Endodermal cell (in vitro differentiated cells): ENCODE results near the gene TNFAIP8L3. TPM values are rescaled to one million over a fixed set of nuclear protein-coding genes. Genes with fewer than 3 reads are reported as not detected.
"Not testable (repeated sequence)": the region's sequence is repeated elsewhere in the genome, so short reads cannot be mapped to it uniquely, and the experiment has no call there.

Experiments
- DNase-seq: peaks from one replicate; pipeline ENCODE4 v3.0.0-alpha.2; 2017
- H3K27ac ChIP-seq: 2 replicates; pipeline ENCODE4 v1.5.1; 2013; ENCODE audit warnings: mild to moderate bottlenecking, low read depth, low read length, moderate library complexity
- H3K27me3 ChIP-seq: 2 replicates; pipeline ENCODE4 v1.6.1; 2013; ENCODE audit warnings: mild to moderate bottlenecking, low read length, moderate library complexity; ENCODE audit not compliant: insufficient read depth, control insufficient read depth, poor library complexity, severe bottlenecking
- H3K36me3 ChIP-seq: 2 replicates; pipeline ENCODE4 v1.7.0; 2013; ENCODE audit warnings: mild to moderate bottlenecking, low read length, moderate library complexity; ENCODE audit not compliant: control insufficient read depth, insufficient read depth
- H3K4me1 ChIP-seq: one replicate; pipeline ENCODE4 v1.7.0; 2013; ENCODE audit warnings: low read length; ENCODE audit not compliant: control insufficient read depth, insufficient read depth
- H3K4me3 ChIP-seq: 2 replicates; pipeline ENCODE4 v1.5.1; 2013; ENCODE audit warnings: mild to moderate bottlenecking, low read length, moderate library complexity
- H3K9ac ChIP-seq: 2 replicates; pipeline ENCODE4 v1.6.1; 2013; ENCODE audit warnings: mild to moderate bottlenecking, low read length, moderate library complexity; ENCODE audit not compliant: poor library complexity, severe bottlenecking; ENCODE audit errors: extremely low read depth
- H3K9me3 ChIP-seq: 2 replicates; pipeline ENCODE4 v1.6.1; 2013; ENCODE audit warnings: mild to moderate bottlenecking, low read length, moderate library complexity; ENCODE audit not compliant: control insufficient read depth
- H3K27ac Mint-ChIP-seq: 2 replicates; pipeline ENCODE4 v1.8.0; 2020; ENCODE audit warnings: mixed read lengths
- H3K27me3 Mint-ChIP-seq: 2 replicates; pipeline ENCODE4 v1.8.0; 2021; ENCODE audit warnings: mild to moderate bottlenecking, mixed read lengths; ENCODE audit not compliant: insufficient read depth
- H3K36me3 Mint-ChIP-seq: 2 replicates; pipeline ENCODE4 v1.8.0; 2020; ENCODE audit warnings: low read depth, mixed read lengths
- H3K4me1 Mint-ChIP-seq: 2 replicates; pipeline ENCODE4 v1.8.0; 2020; ENCODE audit warnings: mixed read lengths
- H3K4me3 Mint-ChIP-seq: 2 replicates; pipeline ENCODE4 v1.8.0; 2020; ENCODE audit warnings: mild to moderate bottlenecking, moderate library complexity, mixed read lengths
- H3K9me3 Mint-ChIP-seq: 2 replicates; pipeline ENCODE4 v1.8.0; 2020; ENCODE audit warnings: mild to moderate bottlenecking, mixed read lengths
- WGBS, 2 experiments: methylation state at CpG; one replicate each; pipeline versions ENCODE4 v1.1.5 to v1.1.7; 2013; ENCODE audit warnings: missing lambda C conversion rate in 2 of 2, mixed read lengths in 1 of 2; ENCODE audit not compliant: insufficient coverage in 1 of 2, insufficient read length in 1 of 2; 5-methylcytosine and 5-hydroxymethylcytosine counted together
- total RNA-seq, 2 donors: library from RNA; stranded (reverse); fragmentation: NEBNext Ultra II Directional in 1 of 2; extraction: Animal tissue kit (Norgen Biotek cat#: 25700) in 1 of 2; gene quantifications; 2 replicates in 1 of 2; 3 replicates in 1 of 2; pipeline ENCODE4 v1.2.1, GENCODE V29; 2021
- TF ChIP-seq, protein P1 (sequence below): fragments of 200-600 bp; sonication (generic); conservative IDR thresholded peaks from 2 replicates; pipeline ENCODE4 v1.5.0; 2021; ENCODE audit warnings: antibody characterized with exemption, mild to moderate bottlenecking

TNFAIP8L3 gene
- total RNA-seq, 2 donors from 2014 or later = 0.31 TPM; not detected in 1

DNA sequence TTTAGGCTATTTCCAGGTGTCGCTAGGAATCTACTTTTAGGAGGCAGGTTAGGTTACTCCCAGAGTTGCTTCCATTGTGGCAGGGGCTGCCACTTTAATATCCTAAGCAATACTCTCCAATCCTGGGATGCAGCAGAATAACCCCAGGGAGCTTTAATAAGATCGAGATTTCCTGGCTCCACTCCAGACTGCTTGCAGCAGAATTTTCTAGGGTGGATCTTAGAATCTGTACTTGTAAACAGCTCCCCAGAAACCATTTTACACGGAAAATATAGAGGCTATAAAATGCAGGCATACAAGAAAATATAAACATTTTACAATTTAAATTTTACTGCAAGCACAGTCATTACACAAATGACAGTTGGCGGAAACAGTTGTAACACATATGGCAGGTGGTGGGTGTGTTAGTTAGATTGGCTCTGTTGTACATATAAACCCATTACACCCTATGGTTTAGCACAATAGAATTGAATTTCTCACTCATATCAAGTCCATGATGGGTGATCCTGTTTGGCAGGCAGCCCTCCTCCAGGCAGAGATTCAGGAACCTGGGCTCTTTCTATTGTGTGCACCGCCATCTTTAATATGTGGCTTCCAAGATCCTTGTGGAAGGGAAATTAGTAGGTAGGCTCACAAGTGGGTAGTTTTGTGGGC lies 35.0 kb upstream of the TNFAIP8L3 start:
- no peak for DNase-seq
- Mint-ChIP-seq H3K27me3 (peaks cover 2% of the 10 kb centered on the region), H3K4me1 (no peaks in the 10 kb centered on the region), H3K36me3 (no peaks in the 10 kb centered on the region), H3K9me3 (no peaks in the 10 kb centered on the region), H3K4me3 (no peak overlapping the region), H3K27ac (no peak overlapping the region)
- peaks cover 5% of the 10 kb centered on the region for H3K9me3 ChIP-seq
- H3K27me3 ChIP-seq = no peaks in the 10 kb centered on the region
- H3K4me3 ChIP-seq = no peak overlapping the region
- H3K9ac ChIP-seq = no peak overlapping the region
- no peaks in the 10 kb centered on the region for H3K36me3 ChIP-seq
- no peaks in the 10 kb centered on the region for H3K4me1 ChIP-seq
- TF ChIP-seq, protein P1, sequence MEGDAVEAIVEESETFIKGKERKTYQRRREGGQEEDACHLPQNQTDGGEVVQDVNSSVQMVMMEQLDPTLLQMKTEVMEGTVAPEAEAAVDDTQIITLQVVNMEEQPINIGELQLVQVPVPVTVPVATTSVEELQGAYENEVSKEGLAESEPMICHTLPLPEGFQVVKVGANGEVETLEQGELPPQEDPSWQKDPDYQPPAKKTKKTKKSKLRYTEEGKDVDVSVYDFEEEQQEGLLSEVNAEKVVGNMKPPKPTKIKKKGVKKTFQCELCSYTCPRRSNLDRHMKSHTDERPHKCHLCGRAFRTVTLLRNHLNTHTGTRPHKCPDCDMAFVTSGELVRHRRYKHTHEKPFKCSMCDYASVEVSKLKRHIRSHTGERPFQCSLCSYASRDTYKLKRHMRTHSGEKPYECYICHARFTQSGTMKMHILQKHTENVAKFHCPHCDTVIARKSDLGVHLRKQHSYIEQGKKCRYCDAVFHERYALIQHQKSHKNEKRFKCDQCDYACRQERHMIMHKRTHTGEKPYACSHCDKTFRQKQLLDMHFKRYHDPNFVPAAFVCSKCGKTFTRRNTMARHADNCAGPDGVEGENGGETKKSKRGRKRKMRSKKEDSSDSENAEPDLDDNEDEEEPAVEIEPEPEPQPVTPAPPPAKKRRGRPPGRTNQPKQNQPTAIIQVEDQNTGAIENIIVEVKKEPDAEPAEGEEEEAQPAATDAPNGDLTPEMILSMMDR = no peak
- 81 to 95% methylated on average over 3 to 4 of the region's 5 CpGs for WGBS, 2 experiments
- no peak overlapping the region for H3K27ac ChIP-seq

- H3K36me3 ChIP-seq = no peaks in the 10 kb centered on the region
- WGBS, 2 experiments = 95% methylated on average over 2 of the region's 2 CpGs; no CpG with 5 or more reads in 1 of the 2 experiments
- H3K27me3 Mint-ChIP-seq = no peaks in the 10 kb centered on the region
Observed at GRCh38 chr15:51128701-51129100, 34.0 kb upstream of the TNFAIP8L3 start.

DNA sequence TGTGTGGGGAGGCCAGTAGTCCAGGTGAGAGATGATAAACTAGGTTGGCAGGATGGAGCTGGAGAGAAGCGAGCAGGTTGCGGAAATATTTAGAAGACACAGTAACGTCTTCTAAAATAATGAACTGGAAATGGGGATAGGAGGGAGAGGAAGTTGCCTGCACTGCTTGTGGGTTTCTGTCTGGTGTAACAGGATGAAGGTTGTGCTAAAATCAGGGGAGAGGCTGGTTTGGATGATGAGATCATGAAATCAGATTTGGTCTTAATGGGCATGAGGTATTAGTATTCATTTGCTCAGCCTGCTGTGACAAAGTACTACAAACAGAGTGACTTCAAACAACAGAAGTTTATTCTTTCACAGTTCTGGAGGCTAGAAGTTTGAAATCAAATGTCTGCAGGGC lies 32.1 kb upstream of the TNFAIP8L3 start:
- H3K27ac ChIP-seq = no peak overlapping the region
- TF ChIP-seq, protein P1 = no peak
- H3K36me3 ChIP-seq = no peaks in the 10 kb centered on the region
- Mint-ChIP-seq H3K27me3 (no peaks in the 10 kb centered on the region), H3K4me1 (no peaks in the 10 kb centered on the region), H3K9me3 (peaks cover 6% of the 10 kb centered on the region), H3K36me3 (no peaks in the 10 kb centered on the region), H3K4me3 (no peak overlapping the region), H3K27ac (no peak overlapping the region)
- H3K9me3 ChIP-seq = peaks cover 5% of the 10 kb centered on the region
- 96 to 100% methylated on average over 3 of the region's 3 CpGs for WGBS, 2 experiments
- no peak overlapping the region for H3K4me3 ChIP-seq
- no peak overlapping the region for H3K9ac ChIP-seq
- no peaks in the 10 kb centered on the region for H3K27me3 ChIP-seq
- DNase-seq = no peak
- no peaks in the 10 kb centered on the region for H3K4me1 ChIP-seq

More at GRCh38 chr15:51128701-51129100, 34.0 kb upstream of the TNFAIP8L3 start:
- Histone ChIP-seq H3K4me1 (no peaks in the 10 kb centered on the region), H3K27ac (no peak overlapping the region), H3K9ac (no peak overlapping the region), H3K27me3 (no peaks in the 10 kb centered on the region), H3K9me3 (peaks cover 5% of the 10 kb centered on the region), H3K4me3 (no peak overlapping the region)
- TF ChIP-seq, protein P1 = no peak
- no peaks in the 10 kb centered on the region for H3K36me3 Mint-ChIP-seq
- no peak overlapping the region for H3K27ac Mint-ChIP-seq
- H3K9me3 Mint-ChIP-seq = no peaks in the 10 kb centered on the region
- no peak overlapping the region for H3K4me3 Mint-ChIP-seq
- no peak for DNase-seq
- H3K4me1 Mint-ChIP-seq = no peaks in the 10 kb centered on the region

DNA sequence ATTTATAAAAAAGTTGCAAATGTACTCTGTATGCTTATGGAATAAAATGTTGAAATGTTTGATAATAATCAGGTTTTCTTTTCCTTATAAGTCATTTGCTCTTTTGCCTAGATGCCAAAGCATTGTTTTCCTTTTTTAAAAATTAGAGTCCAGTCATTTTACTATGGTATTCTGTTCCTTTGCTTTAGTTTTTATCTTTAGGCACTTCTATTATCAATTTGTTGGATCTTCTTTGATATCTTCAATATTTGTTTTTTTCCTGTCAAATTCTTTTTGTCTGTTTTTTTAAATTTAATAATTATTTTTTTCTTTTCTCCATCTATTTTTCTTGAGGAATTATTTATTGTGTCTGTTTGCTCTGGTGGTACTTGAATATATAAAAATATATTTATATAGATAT lies 28.3 kb upstream of the TNFAIP8L3 start:
- DNase-seq, H3K27me3 Mint-ChIP-seq, H3K27ac ChIP-seq, H3K4me3 Mint-ChIP-seq, H3K9me3 Mint-ChIP-seq, H3K36me3 ChIP-seq, H3K4me3 ChIP-seq, H3K27ac Mint-ChIP-seq, H3K9ac ChIP-seq, H3K4me1 Mint-ChIP-seq, H3K36me3 Mint-ChIP-seq, H3K4me1 ChIP-seq, H3K27me3 ChIP-seq, H3K9me3 ChIP-seq: not testable (repeated sequence)
